Osteocyte (in vitro differentiated cells): ENCODE results near the gene MYO1B. TPM values are rescaled to one million over a fixed set of nuclear protein-coding genes. Genes with fewer than 3 reads are reported as not detected.
A peak's percentile ranks its signal among the peaks of the same experiment; 100 is the strongest.

Source experiments
- DNase-seq: peaks from one replicate; pipeline ENCODE4 v3.0.0; 2021; ENCODE audit warnings: mixed read lengths; ENCODE audit not compliant: unreplicated experiment; ENCODE audit errors: extremely low spot score
- H3K27ac Mint-ChIP-seq: one replicate; pipeline ENCODE4 v1.8.0; 2021; ENCODE audit warnings: mild to moderate bottlenecking, mixed read lengths; ENCODE audit not compliant: unreplicated experiment
- H3K27me3 Mint-ChIP-seq: one replicate; pipeline ENCODE4 v1.8.0; 2021; ENCODE audit warnings: mixed read lengths; ENCODE audit not compliant: unreplicated experiment
- H3K36me3 Mint-ChIP-seq: one replicate; pipeline ENCODE4 v1.8.0; 2021; ENCODE audit warnings: mixed read lengths; ENCODE audit not compliant: unreplicated experiment
- H3K4me1 Mint-ChIP-seq: one replicate; pipeline ENCODE4 v1.8.0; 2021; ENCODE audit warnings: mixed read lengths; ENCODE audit not compliant: unreplicated experiment
- H3K4me3 Mint-ChIP-seq: one replicate; pipeline ENCODE4 v1.8.0; 2021; ENCODE audit warnings: mild to moderate bottlenecking, moderate library complexity, mixed read lengths; ENCODE audit not compliant: unreplicated experiment
- H3K9me3 Mint-ChIP-seq: one replicate; pipeline ENCODE4 v1.8.0; 2021; ENCODE audit warnings: mixed read lengths; ENCODE audit not compliant: unreplicated experiment
- CTCF ChIP-seq: fragments of 200-600 bp; sonication (generic); IDR thresholded peaks from 2 replicates; pipeline ENCODE4 v1.5.0; 2021; ENCODE audit warnings: antibody characterized with exemption, mild to moderate bottlenecking, moderate library complexity
- long read RNA-seq: library from polyadenylated mRNA; unstranded; transcript quantifications from one replicate; pipeline ENCODE4 v2.0.0, GENCODE V29; 2021
- total RNA-seq: library from RNA; stranded (reverse); gene quantifications from 2 replicates; pipeline ENCODE4 v1.2.1, GENCODE V29; 2021

Gene MYO1B
- total RNA-seq = 83.9 and 91.1 TPM in 2 replicates
- long read RNA-seq, full-length matches to known transcripts = 3 of 68 reads
- long read RNA-seq, partial matches to known transcripts = 49 of 68 reads
- long read RNA-seq, other reads (novel, unspliced or antisense) = 16 of 68 reads

GRCh38 chr2:191245046-191245868 is at the start of gene MYO1B:
Gene MYO1B (plus strand): TSS chr2:191245404. CDS start chr2:191276896, 31,492 bp downstream.
- H3K9me3 Mint-ChIP-seq = no peaks in the 10 kb centered on the region
- peaks cover 2% of the 10 kb centered on the region for H3K36me3 Mint-ChIP-seq
- H3K4me3 Mint-ChIP-seq = peak within 1 kb of the TSS; percentile 88
- peak; percentile 87 for DNase-seq
- H3K27ac Mint-ChIP-seq = peak within 1 kb of the TSS; percentile 95
- peaks cover 48% of the 10 kb centered on the region for H3K4me1 Mint-ChIP-seq
- TF ChIP-seq CTCF = peak; percentile 64
- H3K27me3 Mint-ChIP-seq = no peaks in the 10 kb centered on the region

- Mint-ChIP-seq H3K27ac (no peak overlapping the region), H3K9me3 (no peaks in the 10 kb centered on the region), H3K4me1 (peaks cover 9% of the 10 kb centered on the region), H3K4me3 (no peak overlapping the region), H3K27me3 (no peaks in the 10 kb centered on the region), H3K36me3 (peaks cover 2% of the 10 kb centered on the region)
- TF ChIP-seq CTCF = no peak
- DNase-seq = no peak
Observed at GRCh38 chr2:191197096-191197495, 48.1 kb upstream of the MYO1B start.

GRCh38 chr2:191198271-191198670 is 46.9 kb upstream of the MYO1B start:
- Mint-ChIP-seq H3K4me3 (no peak overlapping the region), H3K9me3 (no peaks in the 10 kb centered on the region), H3K4me1 (peaks cover 21% of the 10 kb centered on the region), H3K36me3 (peaks cover 2% of the 10 kb centered on the region), H3K27ac (no peak overlapping the region), H3K27me3 (no peaks in the 10 kb centered on the region)
- DNase-seq = no peak
- TF ChIP-seq CTCF = no peak

- no peak overlapping the region for H3K4me3 Mint-ChIP-seq
- no peak for TF ChIP-seq CTCF
- H3K4me1 Mint-ChIP-seq = peaks cover 19% of the 10 kb centered on the region
- no peak overlapping the region for H3K27ac Mint-ChIP-seq
- no peak for DNase-seq
- H3K27me3 Mint-ChIP-seq = no peaks in the 10 kb centered on the region
- H3K36me3 Mint-ChIP-seq = peaks cover 2% of the 10 kb centered on the region
- H3K9me3 Mint-ChIP-seq = no peaks in the 10 kb centered on the region
Observed at GRCh38 chr2:191199929-191200512, 45.2 kb upstream of the MYO1B start.

- peaks cover 17% of the 10 kb centered on the region for H3K4me1 Mint-ChIP-seq
- no peaks in the 10 kb centered on the region for H3K27me3 Mint-ChIP-seq
- no peak overlapping the region for H3K4me3 Mint-ChIP-seq
- H3K36me3 Mint-ChIP-seq = peaks cover 2% of the 10 kb centered on the region
- no peaks in the 10 kb centered on the region for H3K9me3 Mint-ChIP-seq
- TF ChIP-seq CTCF = no peak
- no peak overlapping the region for H3K27ac Mint-ChIP-seq
- DNase-seq = no peak
Observed at GRCh38 chr2:191200910-191201309, 44.3 kb upstream of the MYO1B start.
